UCSD-AML1 (cell line): ENCODE measurements around the gene TMEM218.

Experiments used
- DNase-seq: peaks from one replicate; lab custom pipeline; 2025; ENCODE audit not compliant: unreplicated experiment; lab: John Stamatoyannopoulos, UW

Gene TMEM218

GRCh38 chr11:125129316-125129993 lies 18.0 kb upstream of the TMEM218 start:
- no peak for DNase-seq

GRCh38 chr11:125128450-125128849 lies 17.0 kb upstream of the TMEM218 start:
- no peak for DNase-seq

- DNase-seq, result no peak
These were observed 13.2 kb upstream of the TMEM218 start for GRCh38 chr11:125124618-125124992.

- DNase-seq, result peak; percentile 43
These were observed 12.7 kb upstream of the TMEM218 start for GRCh38 chr11:125123947-125124617.

GRCh38 chr11:125123194-125123946 lies 11.9 kb upstream of the TMEM218 start:
- no peak for DNase-seq

GRCh38 chr11:125117429-125117828 lies 6.0 kb upstream of the TMEM218 start:
- DNase-seq, result no peak

GRCh38 chr11:125114518-125114917 lies 3.1 kb upstream of the TMEM218 start:
- no peak for DNase-seq

- no peak for DNase-seq
These were observed 780 bp upstream of the TMEM218 start for GRCh38 chr11:125112208-125112604.

- peak; percentile 45 for DNase-seq
These were observed 454 bp downstream of the TMEM218 start for GRCh38 chr11:125111001-125111342.

- no peak for DNase-seq
These were observed 920 bp downstream of the TMEM218 start for GRCh38 chr11:125110506-125110905.

- no peak for DNase-seq
These were observed 3.0 kb downstream of the TMEM218 start for GRCh38 chr11:125108469-125108868.

GRCh38 chr11:125105926-125106325 lies 5.5 kb downstream of the TMEM218 start:
- DNase-seq, result no peak

- DNase-seq, result no peak
These were observed 8.9 kb downstream of the TMEM218 start for GRCh38 chr11:125102510-125102909.

- DNase-seq, result no peak
These were observed 9.4 kb downstream of the TMEM218 start for GRCh38 chr11:125102025-125102424.

GRCh38 chr11:125101596-125101995 lies 9.8 kb downstream of the TMEM218 start:
- no peak for DNase-seq

- no peak for DNase-seq
These were observed 11.3 kb downstream of the TMEM218 start for GRCh38 chr11:125100136-125100535.

GRCh38 chr11:125094731-125095130 lies 16.7 kb downstream of the TMEM218 start:
- DNase-seq, result no peak

- DNase-seq, result no peak
These were observed 17.9 kb downstream of the TMEM218 start for GRCh38 chr11:125093502-125093901.

GRCh38 chr11:125092669-125093068 lies 18.8 kb downstream of the TMEM218 start:
- DNase-seq, result no peak

- DNase-seq, result no peak
These were observed 19.4 kb downstream of the TMEM218 start for GRCh38 chr11:125091877-125092664.

GRCh38 chr11:125091247-125091876 lies 20.1 kb downstream of the TMEM218 start:
- DNase-seq, result peak; percentile 52
